ENCODE results near the gene CLTCL1.

Gene CLTCL1

GRCh38 chr22:19216579-19216978 is 74.9 kb downstream of the CLTCL1 start:
- Histone ChIP-seq H3K9me3 (ENCODE audit: low read length) (no peaks in the 10 kb centered on the region), H3K36me3 (ENCODE audit: insufficient read depth, low read length) (peaks cover 9% of the 10 kb centered on the region), H2AFZ (ENCODE audit: low read depth, low read length) (no peak overlapping the region), H3K27me3 (ENCODE audit: insufficient read depth, low read length) (no peaks in the 10 kb centered on the region), H3K4me3 (ENCODE audit: low read length) (no peak overlapping the region), H3K4me1 (ENCODE audit: insufficient read depth, low read length) (peaks cover 18% of the 10 kb centered on the region)

- peaks cover 18% of the 10 kb centered on the region for H3K4me1 ChIP-seq (ENCODE audit: insufficient read depth, low read length)
- H3K27me3 ChIP-seq (ENCODE audit: insufficient read depth, low read length), result no peaks in the 10 kb centered on the region
- no peak overlapping the region for H3K4me3 ChIP-seq (ENCODE audit: low read length)
- H2AFZ ChIP-seq (ENCODE audit: low read depth, low read length), result no peak overlapping the region
- H3K9me3 ChIP-seq (ENCODE audit: low read length), result no peaks in the 10 kb centered on the region
- no peaks in the 10 kb centered on the region for H3K36me3 ChIP-seq (ENCODE audit: insufficient read depth, low read length)
Measured at GRCh38 chr22:19215360-19215759, 76.2 kb downstream of the CLTCL1 start.

- H2AFZ ChIP-seq (ENCODE audit: low read depth, low read length), result no peak overlapping the region
- H3K36me3 ChIP-seq (ENCODE audit: insufficient read depth, low read length), result peaks cover 4% of the 10 kb centered on the region
- H3K9me3 ChIP-seq (ENCODE audit: low read length), result no peaks in the 10 kb centered on the region
- H3K27me3 ChIP-seq (ENCODE audit: insufficient read depth, low read length), result no peaks in the 10 kb centered on the region
- H3K4me3 ChIP-seq (ENCODE audit: low read length), result no peak overlapping the region
- peaks cover 18% of the 10 kb centered on the region for H3K4me1 ChIP-seq (ENCODE audit: insufficient read depth, low read length)
Measured at GRCh38 chr22:19214078-19214473, 77.4 kb downstream of the CLTCL1 start.

- peaks cover 18% of the 10 kb centered on the region for H3K4me1 ChIP-seq (ENCODE audit: insufficient read depth, low read length)
- H2AFZ ChIP-seq (ENCODE audit: low read depth, low read length), result no peak overlapping the region
- no peaks in the 10 kb centered on the region for H3K27me3 ChIP-seq (ENCODE audit: insufficient read depth, low read length)
- H3K4me3 ChIP-seq (ENCODE audit: low read length), result no peak overlapping the region
- no peaks in the 10 kb centered on the region for H3K9me3 ChIP-seq (ENCODE audit: low read length)
- H3K36me3 ChIP-seq (ENCODE audit: insufficient read depth, low read length), result peaks cover 4% of the 10 kb centered on the region
Measured at GRCh38 chr22:19213442-19214077, 78.0 kb downstream of the CLTCL1 start.

GRCh38 chr22:19213001-19213400 is 78.5 kb downstream of the CLTCL1 start:
- H3K4me3 ChIP-seq (ENCODE audit: low read length), result no peak overlapping the region
- H3K27me3 ChIP-seq (ENCODE audit: insufficient read depth, low read length), result no peaks in the 10 kb centered on the region
- peaks cover 4% of the 10 kb centered on the region for H3K36me3 ChIP-seq (ENCODE audit: insufficient read depth, low read length)
- H2AFZ ChIP-seq (ENCODE audit: low read depth, low read length), result no peak overlapping the region
- H3K9me3 ChIP-seq (ENCODE audit: low read length), result no peaks in the 10 kb centered on the region
- H3K4me1 ChIP-seq (ENCODE audit: insufficient read depth, low read length), result peaks cover 15% of the 10 kb centered on the region

- Histone ChIP-seq H3K4me3 (ENCODE audit: low read length) (no peak overlapping the region), H3K9me3 (ENCODE audit: low read length) (peaks cover 2% of the 10 kb centered on the region), H3K36me3 (ENCODE audit: insufficient read depth, low read length) (peaks cover 4% of the 10 kb centered on the region), H2AFZ (ENCODE audit: low read depth, low read length) (no peak overlapping the region), H3K4me1 (ENCODE audit: insufficient read depth, low read length) (peaks cover 11% of the 10 kb centered on the region), H3K27me3 (ENCODE audit: insufficient read depth, low read length) (no peaks in the 10 kb centered on the region)
Measured at GRCh38 chr22:19212302-19212870, 79.1 kb downstream of the CLTCL1 start.

- Histone ChIP-seq H3K9me3 (ENCODE audit: low read length) (peaks cover 2% of the 10 kb centered on the region), H3K4me3 (ENCODE audit: low read length) (no peak overlapping the region), H3K27me3 (ENCODE audit: insufficient read depth, low read length) (no peaks in the 10 kb centered on the region), H3K36me3 (ENCODE audit: insufficient read depth, low read length) (peaks cover 4% of the 10 kb centered on the region), H2AFZ (ENCODE audit: low read depth, low read length) (no peak overlapping the region), H3K4me1 (ENCODE audit: insufficient read depth, low read length) (peaks cover 11% of the 10 kb centered on the region)
Measured at GRCh38 chr22:19210188-19210587, 81.3 kb downstream of the CLTCL1 start.

- Histone ChIP-seq H3K4me3 (ENCODE audit: low read length) (no peak overlapping the region), H3K9me3 (ENCODE audit: low read length) (peaks cover 2% of the 10 kb centered on the region), H3K36me3 (ENCODE audit: insufficient read depth, low read length) (peaks cover 4% of the 10 kb centered on the region), H3K27me3 (ENCODE audit: insufficient read depth, low read length) (no peaks in the 10 kb centered on the region), H2AFZ (ENCODE audit: low read depth, low read length) (no peak overlapping the region), H3K4me1 (ENCODE audit: insufficient read depth, low read length) (peaks cover 3% of the 10 kb centered on the region)
Measured at GRCh38 chr22:19208287-19208847, 83.2 kb downstream of the CLTCL1 start.

- peaks cover 2% of the 10 kb centered on the region for H3K9me3 ChIP-seq (ENCODE audit: low read length)
- H3K4me1 ChIP-seq (ENCODE audit: insufficient read depth, low read length), result no peaks in the 10 kb centered on the region
Measured at GRCh38 chr22:19207884-19208283, 83.6 kb downstream of the CLTCL1 start.

GRCh38 chr22:19207401-19207808 is 84.1 kb downstream of the CLTCL1 start:
- Histone ChIP-seq H3K4me1 (ENCODE audit: insufficient read depth, low read length) (no peaks in the 10 kb centered on the region), H3K36me3 (ENCODE audit: insufficient read depth, low read length) (peaks cover 4% of the 10 kb centered on the region), H3K27me3 (ENCODE audit: insufficient read depth, low read length) (no peaks in the 10 kb centered on the region), H2AFZ (ENCODE audit: low read depth, low read length) (no peak overlapping the region), H3K9me3 (ENCODE audit: low read length) (peaks cover 2% of the 10 kb centered on the region), H3K4me3 (ENCODE audit: low read length) (no peak overlapping the region)

More at GRCh38 chr22:19207884-19208283, 83.6 kb downstream of the CLTCL1 start:
- Histone ChIP-seq H3K4me3 (ENCODE audit: low read length) (no peak overlapping the region), H3K27me3 (ENCODE audit: insufficient read depth, low read length) (no peaks in the 10 kb centered on the region), H3K36me3 (ENCODE audit: insufficient read depth, low read length) (peaks cover 4% of the 10 kb centered on the region), H2AFZ (ENCODE audit: low read depth, low read length) (no peak overlapping the region)

- Histone ChIP-seq H3K36me3 (ENCODE audit: insufficient read depth, low read length) (peaks cover 4% of the 10 kb centered on the region), H3K27me3 (ENCODE audit: insufficient read depth, low read length) (no peaks in the 10 kb centered on the region), H2AFZ (ENCODE audit: low read depth, low read length) (no peak overlapping the region), H3K4me3 (ENCODE audit: low read length) (no peak overlapping the region), H3K4me1 (ENCODE audit: insufficient read depth, low read length) (no peaks in the 10 kb centered on the region), H3K9me3 (ENCODE audit: low read length) (peaks cover 2% of the 10 kb centered on the region)
Measured at GRCh38 chr22:19206287-19206686, 85.2 kb downstream of the CLTCL1 start.

GRCh38 chr22:19204640-19205039 is 86.9 kb downstream of the CLTCL1 start:
- Histone ChIP-seq H3K36me3 (ENCODE audit: insufficient read depth, low read length) (no peaks in the 10 kb centered on the region), H3K4me1 (ENCODE audit: insufficient read depth, low read length) (no peaks in the 10 kb centered on the region), H3K4me3 (ENCODE audit: low read length) (no peak overlapping the region), H3K27me3 (ENCODE audit: insufficient read depth, low read length) (no peaks in the 10 kb centered on the region), H3K9me3 (ENCODE audit: low read length) (peaks cover 2% of the 10 kb centered on the region), H2AFZ (ENCODE audit: low read depth, low read length) (no peak overlapping the region)

- H3K4me3 ChIP-seq (ENCODE audit: low read length), result no peak overlapping the region
- H3K9me3 ChIP-seq (ENCODE audit: low read length), result peaks cover 2% of the 10 kb centered on the region
- H3K36me3 ChIP-seq (ENCODE audit: insufficient read depth, low read length), result no peaks in the 10 kb centered on the region
- H3K4me1 ChIP-seq (ENCODE audit: insufficient read depth, low read length), result no peaks in the 10 kb centered on the region
- no peaks in the 10 kb centered on the region for H3K27me3 ChIP-seq (ENCODE audit: insufficient read depth, low read length)
- no peak overlapping the region for H2AFZ ChIP-seq (ENCODE audit: low read depth, low read length)
Measured at GRCh38 chr22:19203834-19204233, 87.7 kb downstream of the CLTCL1 start.
